HG02938 (cell line): ENCODE measurements around the gene MYBPC3.

Experiments
- ATAC-seq: cut with Tn5 transposase; IDR thresholded peaks from one replicate; pipeline ENCODE4 v1.9.1; 2021; ENCODE audit warnings: mild to moderate bottlenecking, moderate library complexity; ENCODE audit not compliant: unreplicated experiment

MYBPC3 gene

DNA sequence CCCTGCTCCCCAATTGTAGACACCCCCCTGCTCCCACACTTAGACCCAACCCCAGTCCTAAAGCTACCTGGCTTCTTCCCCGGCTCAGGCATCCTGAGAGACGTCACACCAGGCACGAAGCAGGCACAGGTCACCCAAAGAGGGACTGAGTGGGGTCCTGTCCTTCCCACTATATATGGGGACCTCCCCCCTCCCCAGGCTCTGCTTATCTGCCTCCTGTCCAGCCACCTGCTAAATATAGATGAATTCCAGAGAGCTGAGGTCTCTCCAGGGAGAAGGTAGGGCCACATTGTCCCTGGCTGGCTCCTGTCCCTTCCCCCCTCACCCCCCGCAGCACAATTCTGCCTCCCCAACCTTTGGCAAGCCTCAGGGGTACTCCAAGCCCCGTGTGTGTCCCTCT lies at the start of gene MYBPC3:
MYBPC3 (minus strand) TSS at position 147 of the 400 bp plus-strand sequence; CDS start at position 92, 55 bp downstream.
- no peak for ATAC-seq

GRCh38 chr11:47400768-47401279 lies 48.3 kb upstream of the MYBPC3 start:
- ATAC-seq = peak; percentile 55

DNA sequence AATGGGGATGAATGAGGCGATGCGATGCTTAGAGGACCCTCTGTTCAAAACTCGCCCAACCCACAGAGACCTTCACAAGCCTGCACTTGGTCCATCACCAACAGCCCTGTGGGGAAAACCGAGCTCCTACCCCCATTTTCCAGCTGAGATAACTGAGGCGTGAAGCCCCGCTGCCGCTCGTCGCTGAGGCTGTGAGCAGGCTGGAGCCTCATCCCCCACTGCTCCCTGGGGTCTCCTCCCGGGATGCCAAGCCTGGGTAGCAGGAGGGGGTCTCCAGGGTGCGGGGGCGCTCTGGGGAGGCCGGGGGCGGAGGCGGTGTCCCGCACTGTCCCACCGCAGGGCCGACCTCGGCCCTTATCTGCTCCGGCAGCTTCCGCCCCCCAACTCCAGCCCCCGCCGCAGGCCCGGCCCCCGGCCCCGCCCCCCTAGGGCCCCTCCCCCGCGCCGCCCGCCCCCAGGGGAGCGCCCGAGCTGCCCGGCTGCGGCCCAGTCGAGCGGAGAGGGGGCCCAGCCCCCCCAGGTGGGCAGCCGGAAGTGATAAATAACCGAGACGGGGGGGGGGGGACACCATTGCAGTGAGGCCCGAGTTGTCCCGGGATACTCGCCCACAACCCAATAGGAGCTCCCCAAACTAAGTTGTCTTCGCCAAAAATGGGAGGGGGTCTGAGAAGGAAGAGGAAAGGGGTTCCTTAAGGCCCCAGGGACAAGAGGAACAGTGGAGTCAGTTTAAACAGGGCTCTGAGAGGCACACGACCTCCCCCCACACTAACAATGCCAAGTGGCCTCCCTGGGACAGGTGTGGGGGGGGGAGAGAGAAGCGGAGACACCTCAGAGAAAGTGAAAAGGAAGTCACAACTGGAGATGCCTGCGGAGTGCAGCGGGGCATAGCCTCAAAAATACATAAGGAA lies 47.6 kb upstream of the MYBPC3 start:
- ATAC-seq = peak; percentile 43

- no peak for ATAC-seq
Measured at GRCh38 chr11:47398551-47398950, 46.0 kb upstream of the MYBPC3 start.

DNA sequence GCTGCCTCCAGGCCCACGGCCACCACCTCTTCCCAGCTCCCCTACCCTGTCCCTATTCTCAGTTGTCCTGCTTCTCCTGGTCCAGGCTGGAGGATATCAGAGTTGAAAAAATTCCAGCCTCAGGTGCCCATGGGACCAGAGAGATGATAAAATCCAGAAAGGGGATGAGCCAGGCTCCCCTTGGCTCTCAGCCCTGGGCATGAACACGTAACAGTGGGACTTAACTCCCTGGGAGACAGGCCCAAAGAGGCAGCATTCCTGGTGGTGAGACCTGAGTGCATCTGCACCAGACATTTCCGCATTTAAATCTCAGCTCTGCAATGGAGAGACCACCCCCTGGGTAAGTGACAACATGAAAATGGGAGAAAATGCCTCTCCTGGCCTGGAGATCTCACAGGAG lies 45.5 kb upstream of the MYBPC3 start:
- ATAC-seq = no peak

DNA sequence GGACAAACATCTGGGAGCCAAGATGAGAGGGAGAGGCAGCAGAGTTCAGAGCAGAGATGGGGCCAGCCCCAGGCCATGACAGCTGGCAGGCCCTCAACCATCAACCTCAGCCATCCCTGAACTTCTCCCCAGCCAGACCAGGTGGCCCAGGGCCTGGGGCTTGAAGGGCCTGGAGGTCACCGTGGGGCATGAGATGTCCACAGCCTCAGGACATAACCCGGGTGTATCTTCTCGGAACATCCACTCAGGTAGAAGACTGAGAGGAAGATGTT lies 43.5 kb upstream of the MYBPC3 start:
- no peak for ATAC-seq

- no peak for ATAC-seq
Measured at GRCh38 chr11:47395223-47396048, 42.9 kb upstream of the MYBPC3 start.

DNA sequence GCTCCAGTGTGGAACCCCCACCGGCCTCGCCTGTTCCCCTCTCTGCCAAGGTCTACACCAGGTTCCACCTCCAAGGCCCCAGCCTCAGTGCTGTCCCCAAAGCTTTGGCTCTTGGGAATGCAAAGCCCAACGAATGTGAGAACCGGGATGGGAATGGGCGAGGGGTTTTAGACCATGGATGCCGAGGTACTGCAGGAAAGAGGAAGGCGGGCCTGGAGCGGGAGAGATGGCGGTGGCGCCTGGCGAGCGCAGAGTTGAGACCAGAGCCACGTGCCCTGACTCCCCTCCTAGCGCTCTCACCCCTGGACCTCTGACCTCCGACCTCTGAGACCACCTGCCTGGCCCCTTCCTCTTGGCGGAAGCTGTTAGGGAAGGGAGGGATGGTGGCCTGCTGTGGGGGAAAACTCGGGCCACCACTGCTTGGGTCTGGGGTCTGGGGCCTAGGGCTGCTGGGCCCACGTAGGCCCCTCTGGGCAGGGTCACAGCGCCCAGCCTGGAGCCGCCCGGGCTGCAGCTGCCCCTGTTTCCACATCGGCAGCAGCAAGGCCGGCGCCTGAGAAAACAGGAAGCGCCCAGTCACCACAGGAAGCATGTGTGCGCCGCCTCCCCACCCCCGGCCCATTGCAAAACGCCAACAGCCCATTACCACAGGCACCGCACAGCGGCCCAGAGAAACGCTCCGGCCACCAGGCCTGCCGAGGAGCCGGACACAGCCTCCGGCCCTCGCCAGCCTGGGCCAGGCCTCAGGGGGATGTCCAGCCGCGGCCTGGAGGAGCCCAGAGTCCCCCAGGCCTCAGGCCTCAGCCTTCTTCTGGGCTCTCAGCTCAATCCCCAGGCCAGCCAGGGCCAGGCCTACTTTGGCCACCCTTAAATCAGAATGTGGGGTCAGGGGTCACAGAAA lies 42.1 kb upstream of the MYBPC3 start:
- no peak for ATAC-seq

DNA sequence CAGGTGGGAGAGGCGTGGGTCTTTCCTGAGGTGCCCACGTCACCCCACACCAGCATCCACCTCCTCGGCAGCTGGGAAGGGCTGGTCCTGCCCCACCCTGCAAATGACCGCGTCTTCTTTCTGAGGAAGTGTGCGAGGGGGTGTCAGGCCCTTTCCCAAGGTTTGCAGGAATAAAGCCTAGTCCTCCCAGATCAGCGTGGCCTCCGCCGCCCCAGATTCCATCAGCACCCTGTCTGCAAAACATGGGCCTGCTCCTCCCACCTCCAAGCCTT lies 41.5 kb upstream of the MYBPC3 start:
- ATAC-seq = no peak

GRCh38 chr11:47393163-47394049 lies 40.9 kb upstream of the MYBPC3 start:
- no peak for ATAC-seq

DNA sequence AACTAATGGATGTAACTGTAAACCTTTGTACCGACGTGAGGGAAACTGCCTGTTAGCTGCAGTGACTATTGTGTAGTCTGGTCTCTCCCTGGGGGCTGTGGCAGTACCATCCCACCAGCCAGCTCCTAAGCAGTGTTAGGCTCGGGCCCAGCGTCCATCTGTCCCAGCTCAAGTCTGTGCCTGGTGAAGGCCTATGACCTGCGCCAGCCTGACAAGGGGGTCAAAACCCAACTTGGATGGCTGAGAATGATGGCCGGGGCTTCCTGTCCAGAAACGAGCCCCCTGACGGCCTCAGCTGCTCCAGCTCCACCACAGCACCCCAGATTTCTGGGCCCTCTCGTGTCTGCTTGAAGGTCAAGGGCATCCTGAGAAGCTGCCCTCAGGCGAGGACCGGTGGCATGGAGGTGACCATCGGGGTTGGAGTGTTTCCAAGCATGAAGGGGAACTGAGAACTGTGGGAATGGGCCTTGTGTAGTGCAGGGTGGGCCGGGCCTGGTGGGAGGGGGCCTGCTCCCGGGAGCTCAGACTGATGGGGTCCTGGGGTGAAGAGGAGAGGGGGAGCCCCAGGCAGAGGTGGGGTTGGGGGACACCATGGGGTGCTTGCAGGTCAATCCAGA lies 40.2 kb upstream of the MYBPC3 start:
- ATAC-seq = no peak

DNA sequence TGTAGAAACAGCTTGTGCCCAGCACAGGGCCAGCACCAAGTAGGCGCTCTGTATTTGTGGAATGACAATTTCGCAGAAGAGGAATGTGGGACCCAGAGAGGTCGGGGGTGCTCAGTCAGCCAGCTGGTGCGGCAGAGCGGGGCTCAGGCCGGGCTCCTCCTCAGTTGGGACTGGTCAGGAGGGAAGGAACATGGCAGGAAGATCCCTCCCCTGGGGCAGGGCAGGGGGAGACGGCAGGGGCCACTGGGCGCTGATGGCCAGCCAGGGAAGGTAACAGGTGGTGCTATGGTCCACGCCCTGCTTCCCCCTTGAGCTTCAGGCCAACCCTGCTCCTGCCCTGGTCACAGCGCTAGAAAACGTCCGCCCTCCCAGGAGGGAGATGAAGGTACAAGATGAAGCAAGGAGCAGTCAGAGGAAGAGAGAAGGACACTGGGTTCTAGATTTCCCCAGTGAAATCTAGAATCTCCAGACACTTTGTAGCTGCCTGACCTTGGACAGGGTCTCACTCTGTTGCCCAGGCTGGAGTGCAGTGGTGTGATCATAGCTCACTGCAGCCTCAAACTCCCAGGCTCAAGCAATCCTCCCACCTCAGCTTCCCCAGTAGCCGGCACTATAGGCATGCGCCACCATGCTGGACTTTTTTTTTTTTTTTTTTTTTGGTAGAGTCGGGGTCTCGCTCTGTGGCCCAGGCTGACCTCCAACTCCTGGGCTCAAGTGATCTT lies 39.4 kb upstream of the MYBPC3 start:
- no peak for ATAC-seq

GRCh38 chr11:47391077-47391583 lies 38.6 kb upstream of the MYBPC3 start:
- no peak for ATAC-seq

GRCh38 chr11:47390422-47390760 lies 37.9 kb upstream of the MYBPC3 start:
- no peak for ATAC-seq

DNA sequence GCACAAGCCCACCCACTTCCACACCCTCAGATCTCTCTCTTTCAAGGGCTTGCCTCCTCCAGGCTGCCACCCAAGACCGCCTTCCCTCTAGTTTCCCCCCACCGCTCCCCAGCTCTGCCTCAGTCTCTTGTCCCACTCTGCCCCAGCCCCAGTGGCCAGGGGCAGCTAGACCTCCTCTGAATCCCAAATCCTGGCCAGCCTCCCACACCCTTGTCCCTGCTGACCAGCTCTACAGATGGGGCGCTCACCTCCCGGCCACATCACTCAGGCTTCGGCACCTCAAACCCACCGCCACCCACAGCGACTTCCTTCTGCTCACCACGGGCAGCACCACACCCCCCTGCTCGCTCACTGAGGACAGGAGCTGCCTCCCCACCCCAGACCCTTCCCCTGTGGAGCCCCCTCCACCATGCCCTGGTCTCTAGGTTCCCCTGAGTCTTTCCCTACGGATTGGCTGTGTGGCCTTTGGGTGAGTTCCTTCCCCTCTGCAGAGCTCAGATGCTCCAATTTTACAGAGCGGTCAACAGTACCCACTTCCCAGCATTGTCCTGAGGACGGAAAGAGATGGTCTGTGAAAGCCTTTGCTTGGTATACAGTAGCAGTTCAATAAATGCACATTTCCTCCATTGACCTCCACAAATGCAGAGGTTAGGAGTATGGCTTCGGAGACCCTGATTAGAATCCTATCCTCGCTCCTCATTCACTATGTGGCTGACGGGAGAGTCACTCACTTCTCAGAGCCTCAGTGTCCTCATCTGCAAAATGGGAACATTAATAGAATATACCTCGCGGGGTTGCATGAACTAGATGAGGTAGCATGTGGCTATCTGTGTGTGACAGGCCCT lies 37.3 kb upstream of the MYBPC3 start:
- ATAC-seq = no peak

DNA sequence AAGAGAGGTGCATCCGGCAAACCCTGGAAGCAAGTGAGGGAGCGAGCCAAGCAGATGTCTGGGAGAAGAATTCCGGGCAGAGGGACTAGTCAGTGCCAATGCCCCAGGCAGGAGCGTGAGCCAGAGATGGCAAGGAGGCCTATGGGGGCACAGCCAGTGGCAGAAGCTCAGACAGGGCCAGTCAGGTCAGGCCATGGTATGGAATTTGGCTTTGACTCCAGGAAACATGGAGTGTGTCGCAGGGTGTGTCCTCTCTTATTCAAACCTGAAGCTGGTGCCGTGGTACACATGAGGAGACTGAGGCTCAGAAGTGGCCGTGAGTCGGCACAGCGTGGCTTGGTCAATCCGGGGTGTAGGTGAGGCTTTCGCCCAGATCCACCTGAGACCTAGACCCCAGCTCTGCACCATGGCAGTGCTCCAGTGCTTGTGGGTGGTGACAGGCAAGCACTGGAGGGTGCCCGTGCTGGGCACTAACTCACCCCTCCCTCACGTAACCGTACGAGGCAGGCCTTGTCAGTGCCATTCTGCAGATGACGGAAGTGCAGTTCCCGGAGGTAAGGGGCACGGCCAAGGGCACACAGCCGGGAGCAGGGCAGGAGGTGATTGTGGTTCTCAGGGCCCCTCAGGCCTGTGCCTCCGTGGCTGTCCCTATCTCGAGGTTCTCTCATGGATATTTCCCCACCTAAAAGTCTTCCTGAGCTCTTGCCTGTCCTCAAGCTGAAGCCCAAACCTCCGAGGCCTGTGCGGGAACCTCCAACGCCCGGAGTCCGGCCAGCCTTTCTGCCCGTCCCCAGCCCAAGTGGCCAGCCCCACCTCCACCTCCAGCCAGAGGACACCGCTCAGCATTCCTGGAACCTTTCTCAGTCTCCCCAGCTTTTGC lies 36.4 kb upstream of the MYBPC3 start:
- no peak for ATAC-seq
